Body of pancreas (tissue), 4 donors: ENCODE results near the gene ARHGAP26. TPM values are rescaled to one million over a fixed set of nuclear protein-coding genes. Genes with fewer than 3 reads are reported as not detected.

ENCODE experiments used
- ATAC-seq: fragments of 150-250 bp; one replicate; pipeline ENCODE4 v1.9.1; 2016
- DNase-seq, 4 donors: peaks; one replicate each; pipeline ENCODE4 v3.0.0-alpha.2; 2019
- H3K27ac ChIP-seq, 4 donors: fragments of 200-600 bp; sonication (generic); 1 replicate in 3 of 4; 2 replicates in 1 of 4; pipeline versions ENCODE4 v1.5.1 to v1.6.1; 2016 to 2019; ENCODE audit warnings: mild to moderate bottlenecking in 1 of 4, mixed read lengths in 1 of 4, moderate library complexity in 1 of 4
- H3K27me3 ChIP-seq, 2 donors: fragments of 200-600 bp; sonication (generic); one replicate each; pipeline ENCODE4 v1.6.0; 2016; ENCODE audit warnings: mild to moderate bottlenecking in 1 of 2
- H3K36me3 ChIP-seq, 2 donors: fragments of 200-600 bp; sonication (generic); replicated peaks in 1 of 2; 2 replicates each; pipeline ENCODE4 v1.5.1; 2016; ENCODE audit warnings: low read depth in 2 of 2; ENCODE audit not compliant: insufficient read depth in 1 of 2
- H3K4me1 ChIP-seq: fragments of 200-600 bp; sonication (generic); one replicate; pipeline ENCODE4 v1.6.0; 2016
- H3K4me3 ChIP-seq, 2 donors: fragments of 200-600 bp; sonication (generic); 1 replicate in 1 of 2; 2 replicates in 1 of 2; pipeline ENCODE4 v1.5.1; 2016 to 2019
- H3K9me3 ChIP-seq, 3 donors: fragments of 200-600 bp; sonication (generic); 1 replicate in 2 of 3; 2 replicates in 1 of 3; pipeline ENCODE4 v1.5.1; 2016
- CTCF ChIP-seq, 7 experiments: fragments of 450-650 bp in 4 of 7; fragments of 200-600 bp in 3 of 7; sonication (generic) in 3 of 7; IDR thresholded peaks; one replicate each; pipeline ENCODE4 v1.5.1; 2016 to 2019; ENCODE audit warnings: antibody characterized with exemption in 7 of 7
- POLR2A ChIP-seq, 3 donors: fragments of 450-650 bp; IDR thresholded peaks; one replicate each; pipeline ENCODE4 v1.6.1; 2016; ENCODE audit warnings: antibody characterized with exemption in 3 of 3, mild to moderate bottlenecking in 2 of 3
- WGBS, 2 donors: methylation state at CpG; one replicate each; pipeline ENCODE4 v1.1.5; 2017; 5-methylcytosine and 5-hydroxymethylcytosine counted together
- intact Hi-C: fragments of 100-400 bp; cut with DNase I; formaldehyde crosslinking; loops from one replicate; pipeline ENCODE4 v1.15.1; 2023
- total RNA-seq, 2 donors: library from RNA; depleted of rRNA; stranded (reverse); fragments of >200 nt; gene quantifications; one replicate each; pipeline ENCODE4 v1.1.0, GENCODE V29; 2016

Gene ARHGAP26
- total RNA-seq, 2 donors from 2014 or later = 12.5 to 14.2 TPM

GRCh38 chr5:143235423-143235822 lies 465.2 kb downstream of the ARHGAP26 start:
- Histone ChIP-seq H3K27me3 (no peaks in the 10 kb centered on the region), H3K27ac (no peak overlapping the region), H3K36me3 (no peaks in the 10 kb centered on the region), H3K4me3 (no peak overlapping the region), H3K4me1 (peaks cover 8% of the 10 kb centered on the region), H3K9me3 (no peaks in the 10 kb centered on the region)
- DNase-seq (no peak), ATAC-seq (peak; percentile 33)
- intact Hi-C loops = no loop called here
- WGBS, 2 donors = 77 to 79% methylated on average over 3 of the region's 3 CpGs
- TF ChIP-seq POLR2A (IDR thresholded peaks at IDR 0.05) (no peak), CTCF (IDR thresholded peaks at IDR 0.05) (no peak)

- TF ChIP-seq CTCF (IDR thresholded peaks at IDR 0.05) = no peak
- TF ChIP-seq POLR2A (IDR thresholded peaks at IDR 0.05) = no peak
- Histone ChIP-seq H3K27ac (no peak overlapping the region), H3K27me3 (no peaks in the 10 kb centered on the region), H3K9me3 (no peaks in the 10 kb centered on the region), H3K4me3 (no peak overlapping the region), H3K36me3 (no peaks in the 10 kb centered on the region), H3K4me1 (peaks cover 8% of the 10 kb centered on the region)
- ATAC-seq = no peak
- intact Hi-C loops = no loop called here
- no peak for DNase-seq
- WGBS, 2 donors = 67 to 74% methylated on average over 2 of the region's 2 CpGs
Measured at GRCh38 chr5:143236682-143237081, 466.5 kb downstream of the ARHGAP26 start.

- H3K9me3 ChIP-seq = no peaks in the 10 kb centered on the region
- H3K27ac ChIP-seq = no peak overlapping the region
- WGBS, 2 donors = 87 to 90% methylated on average over 10 of the region's 10 CpGs
- H3K27me3 ChIP-seq = no peaks in the 10 kb centered on the region
- no peak for DNase-seq
- TF ChIP-seq POLR2A (IDR thresholded peaks at IDR 0.05) = no peak
- no peak for TF ChIP-seq CTCF (IDR thresholded peaks at IDR 0.05)
- ATAC-seq = no peak
- H3K4me3 ChIP-seq = no peak overlapping the region
- intact Hi-C loops = no loop called here
- H3K36me3 ChIP-seq = no peaks in the 10 kb centered on the region
- peaks cover 8% of the 10 kb centered on the region for H3K4me1 ChIP-seq
Measured at GRCh38 chr5:143237664-143238063, 467.5 kb downstream of the ARHGAP26 start.

GRCh38 chr5:143238620-143239019 lies 468.4 kb downstream of the ARHGAP26 start:
- DNase-seq = no peak
- no peaks in the 10 kb centered on the region for H3K36me3 ChIP-seq
- no peak for ATAC-seq
- no peak overlapping the region for H3K27ac ChIP-seq
- no peaks in the 10 kb centered on the region for H3K27me3 ChIP-seq
- peaks cover 8% of the 10 kb centered on the region for H3K4me1 ChIP-seq
- intact Hi-C loops = no loop called here
- WGBS, 2 donors = 87 to 89% methylated on average over 1 to 2 of the region's 2 CpGs
- no peaks in the 10 kb centered on the region for H3K9me3 ChIP-seq
- no peak for TF ChIP-seq POLR2A (IDR thresholded peaks at IDR 0.05)
- no peak for TF ChIP-seq CTCF (IDR thresholded peaks at IDR 0.05)
- no peak overlapping the region for H3K4me3 ChIP-seq

GRCh38 chr5:143239882-143240518 lies 469.8 kb downstream of the ARHGAP26 start:
- 68 to 90% methylated on average over 2 to 5 of the region's 5 CpGs for WGBS, 2 donors
- ATAC-seq = no peak
- H3K27ac ChIP-seq = no peak overlapping the region
- DNase-seq = no peak
- no peak overlapping the region for H3K4me3 ChIP-seq
- TF ChIP-seq POLR2A (IDR thresholded peaks at IDR 0.05) (no peak), CTCF (IDR thresholded peaks at IDR 0.05) (no peak)
- H3K27me3 ChIP-seq = no peaks in the 10 kb centered on the region
- no peaks in the 10 kb centered on the region for H3K36me3 ChIP-seq
- intact Hi-C loops = no loop called here
- H3K9me3 ChIP-seq = no peaks in the 10 kb centered on the region
- H3K4me1 ChIP-seq = peaks cover under 1% of the 10 kb centered on the region
